GM12865 (cell line): ENCODE measurements around the gene C10orf105.

ENCODE experiments used
- DNase-seq: peaks from one replicate; pipeline ENCODE4 v3.0.0; 2010; ENCODE audit warnings: low read depth
- H3K4me3 ChIP-seq: 2 replicates; pipeline ENCODE4 v1.5.1; 2011; ENCODE audit warnings: mild to moderate bottlenecking, low read depth, low read length, control low read depth
- CTCF ChIP-seq: IDR thresholded peaks from 2 replicates; pipeline ENCODE4 v1.5.1; 2011; ENCODE audit warnings: low read length, control low read depth, low read depth, inconsistent platforms; ENCODE audit not compliant: insufficient read depth; ENCODE audit errors: missing control alignments

C10orf105 gene

GRCh38 chr10:71745664-71746250 is 26.2 kb upstream of the C10orf105 start:
- no peak overlapping the region for H3K4me3 ChIP-seq
- no peak for TF ChIP-seq CTCF

GRCh38 chr10:71744897-71745663 is 25.5 kb upstream of the C10orf105 start:
- H3K4me3 ChIP-seq, result no peak overlapping the region
- no peak for DNase-seq
- TF ChIP-seq CTCF, result no peak

More at GRCh38 chr10:71745664-71746250, 26.2 kb upstream of the C10orf105 start:
- no peak for DNase-seq

- DNase-seq, result no peak
- no peak overlapping the region for H3K4me3 ChIP-seq
- TF ChIP-seq CTCF, result no peak
Measured at GRCh38 chr10:71743866-71744265, 24.3 kb upstream of the C10orf105 start.

- no peak for DNase-seq
- no peak overlapping the region for H3K4me3 ChIP-seq
Measured at GRCh38 chr10:71743089-71743838, 23.7 kb upstream of the C10orf105 start.

GRCh38 chr10:71742301-71743088 is 22.9 kb upstream of the C10orf105 start:
- TF ChIP-seq CTCF, result no peak
- H3K4me3 ChIP-seq, result no peak overlapping the region
- no peak for DNase-seq

More at GRCh38 chr10:71743089-71743838, 23.7 kb upstream of the C10orf105 start:
- no peak for TF ChIP-seq CTCF

GRCh38 chr10:71741671-71742070 is 22.1 kb upstream of the C10orf105 start:
- no peak for DNase-seq
- no peak for TF ChIP-seq CTCF

More at GRCh38 chr10:71741671-71742070, 22.1 kb upstream of the C10orf105 start:
- H3K4me3 ChIP-seq, result no peak overlapping the region
